Central memory CD4-positive, alpha-beta T cell (primary cell): ENCODE measurements around the gene FNDC7.
"Not testable (repeated sequence)": the region's sequence is repeated elsewhere in the genome, so short reads cannot be mapped to it uniquely, and the experiment has no call there.

Experiments used
- DNase-seq: peaks from one replicate; pipeline ENCODE4 v3.0.0; 2022

FNDC7 gene

DNA sequence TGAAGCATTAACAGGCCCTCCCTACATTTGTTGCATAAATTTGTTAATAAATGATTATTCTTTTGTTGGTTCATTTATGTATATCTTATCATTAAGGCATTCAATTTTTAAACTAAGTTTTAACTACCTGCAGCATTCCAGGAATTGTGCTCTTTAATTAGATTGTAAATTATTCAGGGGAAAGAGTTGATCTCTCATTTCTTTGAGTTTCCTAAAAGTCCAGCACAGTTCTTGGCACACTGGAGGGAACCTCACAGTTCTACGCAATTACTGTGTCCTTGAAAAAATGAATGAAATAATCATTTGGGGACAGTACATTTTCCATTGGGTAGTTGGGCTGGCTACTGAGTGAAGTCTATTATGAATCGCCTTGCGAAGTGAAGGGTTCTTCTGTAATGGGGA is 33.3 kb downstream of the FNDC7 start:
- DNase-seq = no peak

- DNase-seq = peak; percentile 98
These were observed 33.9 kb downstream of the FNDC7 start, which contains the start of gene STXBP3 for GRCh38 chr1:108746382-108747170. TSS of gene STXBP3 (plus strand) at chr1:108746674. CDS start at chr1:108746738, 64 bp downstream.

DNA sequence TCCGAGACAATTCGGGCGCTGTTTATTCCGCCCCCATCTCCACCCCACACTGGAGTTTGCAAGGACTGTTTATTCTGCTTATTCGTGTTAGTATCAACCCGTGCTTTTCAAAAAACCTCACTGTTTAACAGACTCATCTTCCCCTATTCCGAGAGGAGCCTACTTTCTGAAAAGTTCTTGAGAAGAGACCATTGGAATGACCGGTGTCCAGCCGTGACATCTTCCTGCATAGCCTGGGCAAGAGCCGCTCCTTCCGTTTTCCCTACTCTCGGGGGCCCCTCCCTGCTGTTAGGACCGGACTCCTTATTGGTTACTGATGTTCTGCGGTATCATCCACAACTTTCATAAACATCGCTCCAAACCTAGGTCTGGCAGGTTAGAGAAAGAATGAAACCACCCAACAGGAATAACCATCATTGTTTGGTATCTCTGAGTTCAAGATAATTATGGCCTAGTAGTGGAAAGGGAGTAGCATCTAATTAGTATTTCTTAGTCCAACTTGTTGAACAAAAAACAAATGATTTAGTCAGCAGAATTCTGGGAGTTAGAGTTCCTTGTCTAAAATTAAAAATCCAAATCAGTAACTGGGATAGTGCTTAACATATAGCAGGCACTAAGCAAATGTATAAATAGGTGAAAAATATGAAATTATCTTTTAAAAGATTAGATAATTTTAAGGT is 34.6 kb downstream of the FNDC7 start:
- peak; percentile 35 for DNase-seq

GRCh38 chr1:108747898-108748297 is 35.2 kb downstream of the FNDC7 start:
- DNase-seq = no peak

DNA sequence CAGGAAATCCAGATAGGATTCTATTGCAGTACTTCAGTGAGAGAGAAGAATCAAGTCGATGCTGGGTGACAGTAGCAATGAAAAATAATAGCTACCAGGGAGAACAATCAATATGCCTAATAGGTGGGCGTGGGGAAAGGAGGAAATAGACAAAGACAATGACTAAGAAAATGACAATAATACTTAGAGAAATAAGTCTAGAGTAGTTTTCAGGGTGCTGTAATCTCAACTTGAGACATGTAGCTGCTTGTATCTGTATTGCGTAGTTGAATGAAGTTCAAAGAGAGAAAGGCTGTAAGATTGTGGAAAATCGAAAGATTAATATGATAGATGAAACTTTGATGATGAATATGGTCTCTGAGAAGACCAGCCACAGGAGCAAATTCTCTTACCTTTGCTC is 36.4 kb downstream of the FNDC7 start:
- DNase-seq = no peak

DNA sequence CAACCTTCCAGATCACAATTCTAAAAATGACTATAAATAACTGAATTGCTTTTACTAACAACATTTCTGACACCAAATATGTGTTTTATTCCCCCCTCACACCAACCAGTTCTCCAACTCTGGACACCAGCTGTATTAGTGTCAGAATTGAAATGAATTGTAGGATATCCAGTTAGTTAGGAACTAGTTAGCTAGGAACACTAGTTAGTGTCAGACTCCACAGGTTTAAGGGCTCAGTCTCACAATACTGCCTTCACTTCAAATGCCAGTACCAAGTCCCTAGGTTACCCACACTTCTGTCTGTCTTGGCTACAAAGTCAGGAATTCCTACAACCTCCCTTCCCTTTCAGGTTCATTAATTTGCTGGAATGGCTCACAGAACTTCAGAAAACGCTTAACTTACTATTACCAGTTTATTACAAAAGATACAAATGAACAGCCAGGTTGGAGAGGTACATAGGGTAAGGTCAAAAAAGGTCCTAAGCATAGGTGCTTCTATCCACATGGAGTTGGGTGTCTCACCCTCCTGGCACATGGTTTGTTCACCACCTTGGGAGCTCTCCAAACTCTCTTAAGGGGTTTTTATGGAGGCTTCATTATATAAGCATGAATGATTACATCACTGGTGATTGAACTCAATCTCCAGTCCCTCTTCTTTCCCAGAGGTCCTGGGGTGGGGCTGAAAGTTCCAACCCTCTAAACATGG is 37.9 kb downstream of the FNDC7 start:
- no peak for DNase-seq

DNA sequence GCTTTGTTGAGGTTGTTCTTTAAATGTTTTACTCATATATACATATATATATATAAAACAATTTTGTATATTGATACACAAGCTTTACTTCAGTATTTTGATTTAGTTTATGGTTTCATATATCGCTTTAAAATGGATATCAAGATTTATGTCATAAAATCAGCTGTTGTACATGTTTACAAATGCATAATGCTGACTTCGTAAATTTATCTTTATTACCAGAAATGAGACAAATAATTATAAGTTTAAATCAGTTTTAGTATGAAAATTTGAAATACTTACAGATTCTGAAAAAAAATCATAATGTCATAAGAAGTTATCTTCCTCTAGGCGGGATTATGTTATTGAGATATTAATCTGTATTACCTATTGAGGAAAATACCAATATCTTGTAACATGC is 40.7 kb downstream of the FNDC7 start:
- DNase-seq = no peak

GRCh38 chr1:108758796-108759195 is 46.1 kb downstream of the FNDC7 start:
- no peak for DNase-seq

DNA sequence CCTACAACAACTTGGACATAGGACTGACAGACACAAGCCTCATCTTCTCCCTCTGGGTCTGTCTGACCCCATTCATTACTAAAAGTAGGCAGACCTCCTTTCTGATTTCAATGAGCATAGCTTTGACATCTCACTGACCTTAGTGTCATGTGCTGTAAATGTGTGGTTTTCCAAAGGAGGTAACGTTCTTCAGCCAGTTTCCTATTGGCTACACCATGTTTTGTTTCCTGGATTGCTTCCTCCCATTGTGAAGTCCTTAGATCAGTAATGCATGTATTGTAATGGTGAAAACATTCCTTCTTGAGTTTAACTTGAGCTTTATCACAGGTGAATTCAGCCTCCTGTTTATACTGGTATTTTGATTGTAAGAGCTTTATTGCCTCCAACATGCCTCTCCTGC is 54.4 kb downstream of the FNDC7 start:
- DNase-seq = no peak

DNA sequence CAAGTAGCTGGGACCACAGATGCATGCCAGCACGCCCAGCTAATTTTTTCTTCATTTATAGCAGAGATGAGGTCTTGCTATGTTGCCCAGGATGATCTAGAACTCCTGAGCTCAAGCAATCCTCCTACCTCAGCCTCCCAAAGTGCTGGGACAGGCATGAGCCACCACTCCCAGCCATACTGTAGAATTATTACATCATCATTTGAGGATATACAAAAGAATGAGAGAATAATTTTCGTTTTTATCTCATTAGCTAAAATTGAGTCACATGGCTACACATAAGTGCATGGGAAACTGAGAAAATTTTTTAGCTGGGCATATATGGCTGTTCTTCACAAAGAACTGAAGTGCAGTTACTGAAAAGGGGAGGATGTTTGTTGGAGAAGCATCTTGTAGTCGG is 55.0 kb downstream of the FNDC7 start:
- no peak for DNase-seq

- no peak for DNase-seq
These were observed 65.1 kb downstream of the FNDC7 start for GRCh38 chr1:108777839-108778238.

GRCh38 chr1:108779455-108779854 is 66.7 kb downstream of the FNDC7 start:
- DNase-seq = no peak

- no peak for DNase-seq
These were observed 68.3 kb downstream of the FNDC7 start for GRCh38 chr1:108780937-108781574.

DNA sequence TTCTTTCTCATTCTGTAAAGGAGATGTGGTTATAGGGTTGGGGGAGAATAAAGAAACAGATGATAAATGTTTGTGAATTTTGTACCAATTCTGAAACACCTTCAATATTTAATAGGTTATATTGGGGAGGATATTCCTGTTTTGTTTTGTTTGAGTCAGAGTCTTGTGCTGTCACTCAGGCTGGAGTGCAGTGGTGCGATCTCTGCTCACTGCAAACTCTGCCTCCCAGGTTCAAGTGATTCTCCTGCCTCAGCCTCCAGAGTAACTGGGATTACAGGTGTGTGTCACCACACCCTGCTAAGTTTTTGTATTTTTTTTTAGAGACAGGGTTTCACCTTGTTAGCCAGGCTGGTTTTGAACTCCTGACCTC is 68.9 kb downstream of the FNDC7 start:
- not testable (repeated sequence) for DNase-seq

DNA sequence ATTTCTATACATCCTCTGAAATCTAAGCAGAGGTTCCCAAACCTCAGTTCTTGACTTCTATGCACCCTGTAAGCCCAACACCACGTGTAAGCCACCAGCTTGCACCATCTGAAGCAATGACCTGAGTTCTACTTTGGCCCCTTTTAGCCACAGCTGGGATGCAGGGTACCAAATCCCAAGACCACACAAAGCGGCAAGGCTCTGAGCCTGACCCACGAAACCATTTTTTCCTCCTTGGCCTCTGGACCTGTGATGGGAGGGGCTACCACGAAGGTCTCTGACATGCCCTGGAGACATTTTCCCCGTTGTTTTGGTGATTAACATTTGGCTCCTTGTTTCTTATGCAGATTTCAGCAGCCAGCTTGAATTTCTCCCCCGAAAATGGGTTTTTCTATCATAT is 72.6 kb downstream of the FNDC7 start:
- no peak for DNase-seq

DNA sequence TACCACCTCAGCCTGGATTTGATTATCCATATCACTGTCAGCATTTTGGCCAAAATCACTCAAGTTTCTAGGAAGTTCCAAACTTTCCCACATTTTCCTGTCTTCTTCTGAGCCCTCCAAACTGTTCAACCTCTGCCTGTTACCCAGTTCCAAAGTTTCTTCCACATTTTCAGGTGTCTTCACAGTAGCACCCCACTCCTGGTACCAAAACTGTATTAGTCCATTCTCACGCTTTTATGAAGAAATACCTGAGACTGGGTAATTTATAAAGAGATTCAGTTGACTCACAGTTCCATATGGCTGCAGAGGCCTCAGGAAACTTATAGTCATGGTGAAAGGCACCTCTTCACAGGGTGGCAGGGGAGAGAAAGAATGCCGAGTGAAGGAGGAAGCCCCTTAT is 73.2 kb downstream of the FNDC7 start:
- DNase-seq = no peak

- no peak for DNase-seq
These were observed 79.1 kb downstream of the FNDC7 start for GRCh38 chr1:108791790-108792189.
